ENCODE results near the gene ASAP2. TPM values are rescaled to one million over a fixed set of nuclear protein-coding genes. Genes with fewer than 3 reads are reported as not detected.

The ASAP2 gene
- total and polyA plus RNA-seq, 9 of the 15 experiments (the other 6 are each of a cell fraction or from before 2014, with no cell fraction given) = 0.06 to 4.3 (median 3.1) TPM

DNA sequence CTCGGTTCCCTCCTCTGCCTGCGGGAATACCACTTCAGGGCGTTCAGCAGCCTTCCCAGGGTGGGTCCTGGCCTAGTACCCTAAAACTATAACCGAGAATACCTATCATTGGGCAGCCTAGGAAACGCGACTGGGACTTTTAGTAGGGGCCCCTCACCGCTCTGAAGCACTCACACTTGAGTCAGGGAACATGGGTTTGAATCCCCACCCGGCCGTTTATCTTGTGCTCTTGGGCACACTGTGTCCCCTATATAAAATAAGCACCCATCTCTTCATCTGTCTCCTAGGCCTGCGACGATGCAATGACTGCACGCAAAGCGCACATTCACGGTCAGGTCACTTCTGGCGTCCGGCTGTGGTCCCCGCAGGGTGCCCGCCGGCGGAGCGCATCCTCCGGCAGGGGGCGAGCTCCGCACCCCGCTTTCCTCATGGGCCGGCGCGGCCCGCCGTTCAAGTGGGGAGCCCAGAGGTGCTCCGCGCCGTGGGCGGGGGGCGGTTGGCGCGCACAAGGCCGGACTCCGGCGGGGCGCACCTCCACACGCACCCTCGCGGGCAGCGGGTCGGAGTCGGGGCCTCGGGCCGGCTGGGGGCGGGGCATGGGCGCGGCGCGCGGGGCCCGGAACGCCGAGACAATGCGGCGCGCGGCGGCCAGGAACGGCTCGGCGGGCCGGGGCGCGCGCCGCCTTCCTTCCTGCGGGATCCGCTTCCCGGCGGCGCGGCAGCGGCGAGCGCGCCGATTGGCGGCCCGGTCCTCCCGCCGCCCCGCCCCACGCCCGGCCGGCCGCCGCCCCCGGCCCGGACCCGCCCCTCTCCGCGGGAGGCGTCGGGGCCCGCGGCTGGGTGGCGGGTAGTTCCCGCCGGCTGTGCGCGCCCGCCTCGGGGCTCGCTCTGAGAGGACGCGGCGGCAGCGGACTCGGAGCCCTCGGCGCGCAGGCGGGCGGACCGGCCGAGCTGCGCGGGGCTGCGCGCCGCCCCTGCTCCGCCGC lies at the start of gene ASAP2 (continued):
- TF ChIP-seq, protein P1, sequence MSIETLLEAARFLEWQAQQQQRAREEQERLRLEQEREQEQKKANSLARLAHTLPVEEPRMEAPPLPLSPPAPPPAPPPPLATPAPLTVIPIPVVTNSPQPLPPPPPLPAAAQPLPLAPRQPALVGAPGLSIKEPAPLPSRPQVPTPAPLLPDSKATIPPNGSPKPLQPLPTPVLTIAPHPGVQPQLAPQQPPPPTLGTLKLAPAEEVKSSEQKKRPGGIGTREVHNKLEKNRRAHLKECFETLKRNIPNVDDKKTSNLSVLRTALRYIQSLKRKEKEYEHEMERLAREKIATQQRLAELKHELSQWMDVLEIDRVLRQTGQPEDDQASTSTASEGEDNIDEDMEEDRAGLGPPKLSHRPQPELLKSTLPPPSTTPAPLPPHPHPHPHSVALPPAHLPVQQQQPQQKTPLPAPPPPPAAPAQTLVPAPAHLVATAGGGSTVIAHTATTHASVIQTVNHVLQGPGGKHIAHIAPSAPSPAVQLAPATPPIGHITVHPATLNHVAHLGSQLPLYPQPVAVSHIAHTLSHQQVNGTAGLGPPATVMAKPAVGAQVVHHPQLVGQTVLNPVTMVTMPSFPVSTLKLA (conservative IDR thresholded peaks at IDR 0.05) = peak; percentile 43 to 54; a peak in 3 of 4 replicates
- TF ChIP-seq, protein P2, sequence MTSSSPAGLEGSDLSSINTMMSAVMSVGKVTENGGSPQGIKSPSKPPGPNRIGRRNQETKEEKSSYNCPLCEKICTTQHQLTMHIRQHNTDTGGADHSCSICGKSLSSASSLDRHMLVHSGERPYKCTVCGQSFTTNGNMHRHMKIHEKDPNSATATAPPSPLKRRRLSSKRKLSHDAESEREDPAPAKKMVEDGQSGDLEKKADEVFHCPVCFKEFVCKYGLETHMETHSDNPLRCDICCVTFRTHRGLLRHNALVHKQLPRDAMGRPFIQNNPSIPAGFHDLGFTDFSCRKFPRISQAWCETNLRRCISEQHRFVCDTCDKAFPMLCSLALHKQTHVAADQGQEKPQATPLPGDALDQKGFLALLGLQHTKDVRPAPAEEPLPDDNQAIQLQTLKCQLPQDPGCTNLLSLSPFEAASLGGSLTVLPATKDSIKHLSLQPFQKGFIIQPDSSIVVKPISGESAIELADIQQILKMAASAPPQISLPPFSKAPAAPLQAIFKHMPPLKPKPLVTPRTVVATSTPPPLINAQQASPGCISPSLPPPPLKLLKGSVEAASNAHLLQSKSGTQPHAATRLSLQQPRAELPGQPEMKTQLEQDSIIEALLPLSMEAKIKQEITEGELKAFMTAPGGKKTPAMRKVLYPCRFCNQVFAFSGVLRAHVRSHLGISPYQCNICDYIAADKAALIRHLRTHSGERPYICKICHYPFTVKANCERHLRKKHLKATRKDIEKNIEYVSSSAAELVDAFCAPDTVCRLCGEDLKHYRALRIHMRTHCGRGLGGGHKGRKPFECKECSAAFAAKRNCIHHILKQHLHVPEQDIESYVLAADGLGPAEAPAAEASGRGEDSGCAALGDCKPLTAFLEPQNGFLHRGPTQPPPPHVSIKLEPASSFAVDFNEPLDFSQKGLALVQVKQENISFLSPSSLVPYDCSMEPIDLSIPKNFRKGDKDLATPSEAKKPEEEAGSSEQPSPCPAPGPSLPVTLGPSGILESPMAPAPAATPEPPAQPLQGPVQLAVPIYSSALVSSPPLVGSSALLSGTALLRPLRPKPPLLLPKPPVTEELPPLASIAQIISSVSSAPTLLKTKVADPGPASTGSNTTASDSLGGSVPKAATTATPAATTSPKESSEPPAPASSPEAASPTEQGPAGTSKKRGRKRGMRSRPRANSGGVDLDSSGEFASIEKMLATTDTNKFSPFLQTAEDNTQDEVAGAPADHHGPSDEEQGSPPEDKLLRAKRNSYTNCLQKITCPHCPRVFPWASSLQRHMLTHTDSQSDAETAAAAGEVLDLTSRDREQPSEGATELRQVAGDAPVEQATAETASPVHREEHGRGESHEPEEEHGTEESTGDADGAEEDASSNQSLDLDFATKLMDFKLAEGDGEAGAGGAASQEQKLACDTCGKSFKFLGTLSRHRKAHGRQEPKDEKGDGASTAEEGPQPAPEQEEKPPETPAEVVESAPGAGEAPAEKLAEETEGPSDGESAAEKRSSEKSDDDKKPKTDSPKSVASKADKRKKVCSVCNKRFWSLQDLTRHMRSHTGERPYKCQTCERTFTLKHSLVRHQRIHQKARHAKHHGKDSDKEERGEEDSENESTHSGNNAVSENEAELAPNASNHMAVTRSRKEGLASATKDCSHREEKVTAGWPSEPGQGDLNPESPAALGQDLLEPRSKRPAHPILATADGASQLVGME (CRISPR knock-in tag; IDR thresholded peaks at IDR 0.05) = peak; percentile 73
- TF ChIP-seq, protein P3, sequence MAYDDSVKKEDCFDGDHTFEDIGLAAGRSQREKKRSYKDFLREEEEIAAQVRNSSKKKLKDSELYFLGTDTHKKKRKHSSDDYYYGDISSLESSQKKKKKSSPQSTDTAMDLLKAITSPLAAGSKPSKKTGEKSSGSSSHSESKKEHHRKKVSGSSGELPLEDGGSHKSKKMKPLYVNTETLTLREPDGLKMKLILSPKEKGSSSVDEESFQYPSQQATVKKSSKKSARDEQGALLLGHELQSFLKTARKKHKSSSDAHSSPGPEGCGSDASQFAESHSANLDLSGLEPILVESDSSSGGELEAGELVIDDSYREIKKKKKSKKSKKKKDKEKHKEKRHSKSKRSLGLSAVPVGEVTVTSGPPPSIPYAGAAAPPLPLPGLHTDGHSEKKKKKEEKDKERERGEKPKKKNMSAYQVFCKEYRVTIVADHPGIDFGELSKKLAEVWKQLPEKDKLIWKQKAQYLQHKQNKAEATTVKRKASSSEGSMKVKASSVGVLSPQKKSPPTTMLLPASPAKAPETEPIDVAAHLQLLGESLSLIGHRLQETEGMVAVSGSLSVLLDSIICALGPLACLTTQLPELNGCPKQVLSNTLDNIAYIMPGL (CRISPR knock-in tag; IDR thresholded peaks at IDR 0.05) = peak; percentile 90; the same call in 1 of the 2 replicates
- TF ChIP-seq ZC3H4 (CRISPR knock-in tag; IDR thresholded peaks at IDR 0.05; ENCODE audit: borderline replicate concordance) (no peak), HSF4 (CRISPR knock-in tag; IDR thresholded peaks at IDR 0.05; ENCODE audit: borderline replicate concordance) (no peak), ZNF347 (CRISPR knock-in tag; IDR thresholded peaks at IDR 0.05; ENCODE audit: low read depth) (no peak), HDAC1 (IDR thresholded peaks at IDR 0.05) (peak in 1 of 2 experiments; percentile 50; a peak in 1 of 4 replicates), BHLHE40 (IDR thresholded peaks at IDR 0.05; ENCODE audit: low read length) (peak; percentile 42; the same call in 1 of the 2 replicates)
- TF ChIP-seq, protein P4, sequence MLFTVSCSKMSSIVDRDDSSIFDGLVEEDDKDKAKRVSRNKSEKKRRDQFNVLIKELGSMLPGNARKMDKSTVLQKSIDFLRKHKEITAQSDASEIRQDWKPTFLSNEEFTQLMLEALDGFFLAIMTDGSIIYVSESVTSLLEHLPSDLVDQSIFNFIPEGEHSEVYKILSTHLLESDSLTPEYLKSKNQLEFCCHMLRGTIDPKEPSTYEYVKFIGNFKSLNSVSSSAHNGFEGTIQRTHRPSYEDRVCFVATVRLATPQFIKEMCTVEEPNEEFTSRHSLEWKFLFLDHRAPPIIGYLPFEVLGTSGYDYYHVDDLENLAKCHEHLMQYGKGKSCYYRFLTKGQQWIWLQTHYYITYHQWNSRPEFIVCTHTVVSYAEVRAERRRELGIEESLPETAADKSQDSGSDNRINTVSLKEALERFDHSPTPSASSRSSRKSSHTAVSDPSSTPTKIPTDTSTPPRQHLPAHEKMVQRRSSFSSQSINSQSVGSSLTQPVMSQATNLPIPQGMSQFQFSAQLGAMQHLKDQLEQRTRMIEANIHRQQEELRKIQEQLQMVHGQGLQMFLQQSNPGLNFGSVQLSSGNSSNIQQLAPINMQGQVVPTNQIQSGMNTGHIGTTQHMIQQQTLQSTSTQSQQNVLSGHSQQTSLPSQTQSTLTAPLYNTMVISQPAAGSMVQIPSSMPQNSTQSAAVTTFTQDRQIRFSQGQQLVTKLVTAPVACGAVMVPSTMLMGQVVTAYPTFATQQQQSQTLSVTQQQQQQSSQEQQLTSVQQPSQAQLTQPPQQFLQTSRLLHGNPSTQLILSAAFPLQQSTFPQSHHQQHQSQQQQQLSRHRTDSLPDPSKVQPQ (CRISPR knock-in tag; IDR thresholded peaks at IDR 0.05; ENCODE audit: borderline replicate concordance) = no peak
- TF ChIP-seq, protein P5, sequence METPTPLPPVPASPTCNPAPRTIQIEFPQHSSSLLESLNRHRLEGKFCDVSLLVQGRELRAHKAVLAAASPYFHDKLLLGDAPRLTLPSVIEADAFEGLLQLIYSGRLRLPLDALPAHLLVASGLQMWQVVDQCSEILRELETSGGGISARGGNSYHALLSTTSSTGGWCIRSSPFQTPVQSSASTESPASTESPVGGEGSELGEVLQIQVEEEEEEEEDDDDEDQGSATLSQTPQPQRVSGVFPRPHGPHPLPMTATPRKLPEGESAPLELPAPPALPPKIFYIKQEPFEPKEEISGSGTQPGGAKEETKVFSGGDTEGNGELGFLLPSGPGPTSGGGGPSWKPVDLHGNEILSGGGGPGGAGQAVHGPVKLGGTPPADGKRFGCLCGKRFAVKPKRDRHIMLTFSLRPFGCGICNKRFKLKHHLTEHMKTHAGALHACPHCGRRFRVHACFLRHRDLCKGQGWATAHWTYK (CRISPR knock-in tag; IDR thresholded peaks at IDR 0.05) = peak; percentile 62; the same call in 1 of the 2 replicates
